Embryonic facial prominence (tissue), 1 donor: ENCODE measurements around the gene APMAP.
"Not testable (repeated sequence)": the region's sequence is repeated elsewhere in the genome, so short reads cannot be mapped to it uniquely, and the experiment has no call there.

ENCODE experiments used
- DNase-seq: peaks from one replicate; pipeline ENCODE4 v3.0.0-alpha.2; 2016; ENCODE audit errors: extremely low spot score

APMAP gene

GRCh38 chr20:24930724-24931688 lies 61.5 kb downstream of the APMAP start:
- DNase-seq = not testable (repeated sequence)

GRCh38 chr20:24929867-24930723 lies 62.5 kb downstream of the APMAP start:
- DNase-seq = peak; percentile 29

GRCh38 chr20:24929259-24929658 lies 63.3 kb downstream of the APMAP start:
- DNase-seq = not testable (repeated sequence)

GRCh38 chr20:24920706-24921105 lies 71.8 kb downstream of the APMAP start:
- DNase-seq = not testable (repeated sequence)

GRCh38 chr20:24919665-24920064 lies 72.9 kb downstream of the APMAP start:
- not testable (repeated sequence) for DNase-seq

- DNase-seq = no peak
Observed at GRCh38 chr20:24918579-24919566, 73.7 kb downstream of the APMAP start.

GRCh38 chr20:24917797-24918578 lies 74.6 kb downstream of the APMAP start:
- DNase-seq = peak; percentile 52

GRCh38 chr20:24917056-24917455 lies 75.5 kb downstream of the APMAP start:
- DNase-seq = no peak

- DNase-seq = no peak
Observed at GRCh38 chr20:24916412-24916811, 76.1 kb downstream of the APMAP start.

GRCh38 chr20:24915892-24916291 lies 76.7 kb downstream of the APMAP start:
- no peak for DNase-seq

- DNase-seq = no peak
Observed at GRCh38 chr20:24915440-24915839, 77.1 kb downstream of the APMAP start.

GRCh38 chr20:24914388-24915241 lies 77.9 kb downstream of the APMAP start:
- DNase-seq = no peak

- DNase-seq = no peak
Observed at GRCh38 chr20:24913076-24913628, 79.4 kb downstream of the APMAP start.
